Neural cell (in vitro differentiated cells): ENCODE data around the gene NFIX. TPM values are rescaled to one million over a fixed set of nuclear protein-coding genes. Genes with fewer than 3 reads are reported as not detected.
"Not testable (repeated sequence)": the region's sequence is repeated elsewhere in the genome, so short reads cannot be mapped to it uniquely, and the experiment has no call there.

Experiments
- H2AFZ ChIP-seq: fragments of 200-600, 300-800 bp; sonication (generic), shearing (Covaris generic); 2 replicates; pipeline ENCODE4 v1.6.0; 2014; ENCODE audit warnings: low read depth, mild to moderate bottlenecking, antibody characterized with exemption, low read length, moderate library complexity
- H3F3A ChIP-seq: fragments of 200-600 bp; shearing (Covaris generic); 2 replicates; pipeline ENCODE4 v1.6.1; 2016; ENCODE audit warnings: mild to moderate bottlenecking, moderate library complexity, mixed read lengths, antibody characterized with exemption, low read length; ENCODE audit not compliant: insufficient read depth, poor library complexity, severe bottlenecking
- H3K27ac ChIP-seq: fragments of 200-600, 300-800 bp; sonication (generic), shearing (Covaris generic); 2 replicates; pipeline ENCODE4 v1.5.1; 2014; ENCODE audit warnings: mild to moderate bottlenecking, low read length, moderate library complexity
- H3K27me3 ChIP-seq: fragments of 300-800, 200-600 bp; sonication (generic), shearing (Covaris generic); 2 replicates; pipeline ENCODE4 v1.6.0; 2014; ENCODE audit warnings: mild to moderate bottlenecking, low read depth, low read length, moderate library complexity; ENCODE audit not compliant: insufficient read depth
- H3K36me3 ChIP-seq: fragments of 300-800, 200-600 bp; sonication (generic), shearing (Covaris generic); 2 replicates; pipeline ENCODE4 v1.5.1; 2014; ENCODE audit warnings: mild to moderate bottlenecking, antibody characterized with exemption, low read length, moderate library complexity; ENCODE audit not compliant: insufficient read depth
- H3K4me2 ChIP-seq: fragments of 300-800, 200-600 bp; sonication (generic), shearing (Covaris generic); 2 replicates; pipeline ENCODE4 v1.6.0; 2014; ENCODE audit warnings: mild to moderate bottlenecking, low read length
- H3K4me3 ChIP-seq: fragments of 300-800, 200-600 bp; sonication (generic), shearing (Covaris generic); 2 replicates; pipeline ENCODE4 v1.5.1; 2014; ENCODE audit warnings: mild to moderate bottlenecking, low read length, moderate library complexity
- H3K79me2 ChIP-seq: fragments of 200-600 bp; shearing (Covaris generic); replicated peaks from 2 replicates; pipeline ENCODE4 v1.6.0; 2014; ENCODE audit warnings: mild to moderate bottlenecking, low read length, moderate library complexity; ENCODE audit not compliant: insufficient read depth
- H3K9ac ChIP-seq: fragments of 300-800, 200-600 bp; sonication (generic), shearing (Covaris generic); 2 replicates; pipeline ENCODE4 v1.6.1; 2016; ENCODE audit warnings: mild to moderate bottlenecking, low read length, mixed read lengths
- H3K9me2 ChIP-seq: fragments of 200-600 bp; shearing (Covaris generic); 2 replicates; pipeline ENCODE4 v1.6.1; 2016; ENCODE audit warnings: mild to moderate bottlenecking, low read length, mixed read lengths; ENCODE audit not compliant: insufficient read depth
- H3K9me3 ChIP-seq: fragments of 200-600, 300-800 bp; sonication (generic), shearing (Covaris generic); 2 replicates; pipeline ENCODE4 v1.6.1; 2016; ENCODE audit warnings: mild to moderate bottlenecking, mixed run types, low read length, moderate library complexity, mixed read lengths
- H4K20me1 ChIP-seq: fragments of 200-600 bp; shearing (Covaris generic); 2 replicates; pipeline ENCODE4 v1.6.1; 2016; ENCODE audit warnings: mild to moderate bottlenecking, mixed run types; ENCODE audit not compliant: insufficient read depth
- CTCF ChIP-seq: fragments of 450-650 bp; IDR thresholded peaks from 2 replicates; pipeline ENCODE4 v1.5.1; 2014; ENCODE audit warnings: antibody characterized with exemption, mild to moderate bottlenecking, moderate library complexity; ENCODE audit not compliant: poor library complexity, severe bottlenecking
- EP300 ChIP-seq: fragments of 450-650 bp; conservative IDR thresholded peaks from 2 replicates; pipeline ENCODE4 v1.6.1; 2014; ENCODE audit warnings: antibody characterized with exemption, mild to moderate bottlenecking, moderate library complexity; ENCODE audit not compliant: poor library complexity, severe bottlenecking
- EZH2 ChIP-seq: fragments of 200-600, 300-800 bp; shearing (Covaris generic), sonication (generic); IDR thresholded peaks from 2 replicates; pipeline ENCODE4 v1.6.1; 2014; ENCODE audit warnings: antibody characterized with exemption, low read length, borderline replicate concordance, mild to moderate bottlenecking; ENCODE audit not compliant: insufficient read depth, poor library complexity, severe bottlenecking
- MXI1 ChIP-seq: fragments of 450-650 bp; conservative IDR thresholded peaks from 2 replicates; pipeline ENCODE4 v1.6.1; 2014; ENCODE audit warnings: antibody characterized with exemption, mild to moderate bottlenecking; ENCODE audit not compliant: poor library complexity, severe bottlenecking
- POLR2AphosphoS5 ChIP-seq: IDR thresholded peaks from 2 replicates; pipeline ENCODE4 v1.6.1; 2012
- RAD21 ChIP-seq: fragments of 450-650 bp; conservative IDR thresholded peaks from 2 replicates; pipeline ENCODE4 v1.6.1; 2014; ENCODE audit warnings: antibody characterized with exemption, mild to moderate bottlenecking, moderate library complexity
- REST ChIP-seq: IDR thresholded peaks from 2 replicates; pipeline ENCODE4 v1.6.1; 2012; ENCODE audit warnings: borderline replicate concordance
- SMC3 ChIP-seq: fragments of 450-650 bp; conservative IDR thresholded peaks from 2 replicates; pipeline ENCODE4 v1.6.1; 2014; ENCODE audit warnings: antibody characterized with exemption, mild to moderate bottlenecking, moderate library complexity; ENCODE audit not compliant: poor library complexity
- TAF1 ChIP-seq: IDR thresholded peaks from 2 replicates; pipeline ENCODE4 v1.6.1; 2012; ENCODE audit warnings: low read depth
- polyA plus RNA-seq: library from polyadenylated mRNA; depleted of rRNA; stranded (reverse); fragments of >200 nt; gene quantifications from 2 replicates; pipeline ENCODE4 v1.2.3, GENCODE V29; 2014

The NFIX gene
- polyA plus RNA-seq, 1 donor from 2014 or later: not detected

GRCh38 chr19:12953799-12954611 is 41.3 kb upstream of the NFIX start:
- Histone ChIP-seq H3F3A (no peaks in the 10 kb centered on the region), H3K27ac (no peak overlapping the region), H2AFZ (no peak overlapping the region), H3K4me2 (no peak overlapping the region), H3K27me3 (no peaks in the 10 kb centered on the region), H3K9ac (no peak overlapping the region), H3K79me2 (no peaks in the 10 kb centered on the region), H3K9me2 (no peaks in the 10 kb centered on the region), H4K20me1 (no peaks in the 10 kb centered on the region), H3K4me3 (no peak overlapping the region), H3K9me3 (no peaks in the 10 kb centered on the region), H3K36me3 (no peaks in the 10 kb centered on the region)
- no peak for TF ChIP-seq CTCF
- no peak for TF ChIP-seq POLR2AphosphoS5
- no peak for TF ChIP-seq EP300
- TF ChIP-seq RAD21: no peak
- no peak for TF ChIP-seq SMC3
- no peak for TF ChIP-seq MXI1

- Histone ChIP-seq H3K27me3 (no peaks in the 10 kb centered on the region), H3K79me2 (no peaks in the 10 kb centered on the region), H3K4me3 (no peak overlapping the region), H2AFZ (no peak overlapping the region), H3K36me3 (no peaks in the 10 kb centered on the region), H3K27ac (no peak overlapping the region), H3K4me2 (no peak overlapping the region), H3F3A (no peaks in the 10 kb centered on the region), H3K9ac (no peak overlapping the region), H3K9me2 (no peaks in the 10 kb centered on the region), H3K9me3 (no peaks in the 10 kb centered on the region), H4K20me1 (no peaks in the 10 kb centered on the region)
- TF ChIP-seq SMC3 (no peak), REST (no peak), EZH2 (no peak), TAF1 (no peak), EP300 (no peak), POLR2AphosphoS5 (no peak), RAD21 (no peak), CTCF (no peak), MXI1 (no peak)
Measured at GRCh38 chr19:12954612-12954962, 40.7 kb upstream of the NFIX start.

GRCh38 chr19:12955575-12955974 is 39.7 kb upstream of the NFIX start:
- H3K9me2 ChIP-seq, H4K20me1 ChIP-seq, H3K9me3 ChIP-seq, H3K79me2 ChIP-seq, H3K27me3 ChIP-seq, H2AFZ ChIP-seq, H3K9ac ChIP-seq, H3K4me2 ChIP-seq, H3K27ac ChIP-seq, H3F3A ChIP-seq, H3K36me3 ChIP-seq: not testable (repeated sequence)
- peak overlapping the region; percentile 97 for H3K4me3 ChIP-seq
